Fibroblast of skin of abdomen (primary cell): ENCODE measurements around the gene ZGRF1. TPM values are rescaled to one million over a fixed set of nuclear protein-coding genes. Genes with fewer than 3 reads are reported as not detected.
"Not testable (repeated sequence)": the region's sequence is repeated elsewhere in the genome, so short reads cannot be mapped to it uniquely, and the experiment has no call there.

ENCODE experiments used
- DNase-seq: peaks from one replicate; pipeline ENCODE4 v3.0.0-alpha.2; 2013
- polyA plus RNA-seq, 2 experiments: library from polyadenylated mRNA; unstranded; fragments of 120-200 nt; gene quantifications; one replicate each; pipeline ENCODE4 v1.2.1, GENCODE V29; 2013; ENCODE audit not compliant: insufficient read length in 2 of 2

The ZGRF1 gene, protein sequence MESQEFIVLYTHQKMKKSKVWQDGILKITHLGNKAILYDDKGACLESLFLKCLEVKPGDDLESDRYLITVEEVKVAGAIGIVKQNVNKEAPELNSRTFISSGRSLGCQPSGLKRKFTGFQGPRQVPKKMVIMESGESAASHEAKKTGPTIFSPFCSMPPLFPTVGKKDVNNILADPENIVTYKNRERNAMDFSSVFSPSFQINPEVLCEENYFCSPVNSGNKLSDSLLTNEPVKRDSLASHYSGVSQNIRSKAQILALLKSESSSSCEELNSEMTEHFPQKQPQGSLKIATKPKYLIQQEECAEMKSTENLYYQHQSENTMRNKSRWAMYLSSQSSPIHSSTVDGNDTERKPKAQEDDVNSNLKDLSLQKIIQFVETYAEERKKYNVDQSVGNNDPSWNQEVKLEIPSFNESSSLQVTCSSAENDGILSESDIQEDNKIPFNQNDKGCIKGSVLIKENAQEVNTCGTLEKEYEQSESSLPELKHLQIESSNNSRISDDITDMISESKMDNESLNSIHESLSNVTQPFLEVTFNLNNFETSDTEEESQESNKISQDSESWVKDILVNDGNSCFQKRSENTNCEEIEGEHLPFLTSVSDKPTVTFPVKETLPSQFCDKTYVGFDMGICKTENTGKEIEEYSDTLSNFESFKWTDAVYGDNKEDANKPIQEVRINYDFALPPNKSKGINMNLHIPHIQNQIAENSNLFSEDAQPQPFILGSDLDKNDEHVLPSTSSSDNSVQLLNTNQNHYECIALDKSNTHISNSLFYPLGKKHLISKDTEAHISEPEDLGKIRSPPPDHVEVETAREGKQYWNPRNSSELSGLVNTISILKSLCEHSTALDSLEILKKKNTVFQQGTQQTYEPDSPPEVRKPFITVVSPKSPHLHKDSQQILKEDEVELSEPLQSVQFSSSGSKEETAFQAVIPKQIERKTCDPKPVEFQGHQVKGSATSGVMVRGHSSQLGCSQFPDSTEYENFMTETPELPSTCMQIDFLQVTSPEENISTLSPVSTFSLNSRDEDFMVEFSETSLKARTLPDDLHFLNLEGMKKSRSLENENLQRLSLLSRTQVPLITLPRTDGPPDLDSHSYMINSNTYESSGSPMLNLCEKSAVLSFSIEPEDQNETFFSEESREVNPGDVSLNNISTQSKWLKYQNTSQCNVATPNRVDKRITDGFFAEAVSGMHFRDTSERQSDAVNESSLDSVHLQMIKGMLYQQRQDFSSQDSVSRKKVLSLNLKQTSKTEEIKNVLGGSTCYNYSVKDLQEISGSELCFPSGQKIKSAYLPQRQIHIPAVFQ (N-terminal part only)
- polyA plus RNA-seq (2013, experiment 1 of 2; ENCODE audit: insufficient read length) = 3.7 TPM
- polyA plus RNA-seq (2013, experiment 2 of 2; ENCODE audit: insufficient read length) = 4.2 TPM

DNA sequence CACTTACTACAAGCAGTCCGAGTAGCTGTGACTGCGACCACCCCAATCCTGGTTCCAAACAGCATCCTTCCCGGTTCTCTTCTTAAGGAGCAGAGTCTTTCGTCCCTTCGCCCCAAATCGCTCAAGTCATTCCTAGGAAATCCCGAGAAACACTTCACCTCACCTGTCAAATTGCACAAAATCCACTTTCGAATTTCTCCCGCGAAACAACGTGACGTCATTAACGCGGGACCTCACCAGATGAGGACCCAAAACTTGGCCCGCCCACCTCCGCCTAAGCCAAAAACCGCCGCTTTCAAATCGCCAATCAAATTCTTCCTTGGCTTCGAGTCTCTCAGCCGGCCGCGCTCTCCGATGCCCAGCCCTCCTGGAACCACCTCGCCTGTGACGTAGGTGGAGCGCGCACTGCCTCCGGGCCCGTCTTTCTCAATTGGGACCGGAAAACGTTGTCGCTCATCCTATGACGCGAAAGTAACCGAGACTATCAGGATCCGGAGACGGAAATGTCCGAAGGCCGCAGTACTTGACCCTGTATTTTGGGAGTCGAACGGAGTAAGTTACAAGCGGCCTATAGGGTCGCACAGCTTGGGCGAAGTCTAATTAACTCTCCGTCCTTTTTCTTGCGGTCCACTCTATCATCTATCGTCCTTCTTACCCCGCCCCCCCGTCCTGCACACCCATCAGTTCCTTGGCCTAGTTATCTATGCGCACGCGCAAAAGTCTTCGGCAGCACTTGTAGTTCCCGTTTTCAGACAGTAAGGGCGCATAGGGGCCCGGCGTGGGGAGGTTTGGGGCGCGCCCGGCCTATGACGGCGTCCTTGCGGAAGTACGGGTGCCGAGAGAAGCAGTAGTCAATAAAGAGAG, at the start of gene ZGRF1, which contains the start of gene LARP7:
Gene ZGRF1 (minus strand): TSS at position 222 of the 864 bp plus-strand sequence. CDS start 3,733 bp downstream, outside the sequence.
Gene LARP7 (plus strand): TSS at position 456 of the 864 bp plus-strand sequence. CDS start 7,527 bp downstream, outside the sequence.
- peak; percentile 100 for DNase-seq

DNA sequence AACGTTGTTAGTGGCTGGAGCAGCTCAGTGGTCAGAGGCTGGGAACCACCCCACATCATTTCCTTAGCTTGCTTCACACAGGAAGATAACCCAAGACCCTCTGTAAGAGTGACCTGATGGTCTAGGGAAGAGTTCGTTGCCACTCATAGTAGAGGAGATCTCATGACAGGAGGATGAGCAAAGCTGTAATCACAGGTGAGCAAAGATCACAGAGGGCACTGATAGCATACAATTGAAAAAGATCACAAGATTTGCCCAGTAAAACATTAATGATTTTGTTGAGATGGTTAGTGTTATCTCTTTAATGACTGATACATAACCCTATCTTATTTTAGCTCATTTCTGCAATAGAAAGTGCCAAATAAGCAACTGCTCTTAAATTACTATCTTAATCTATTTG, 44.3 kb upstream of the ZGRF1 start:
- no peak for DNase-seq

DNA sequence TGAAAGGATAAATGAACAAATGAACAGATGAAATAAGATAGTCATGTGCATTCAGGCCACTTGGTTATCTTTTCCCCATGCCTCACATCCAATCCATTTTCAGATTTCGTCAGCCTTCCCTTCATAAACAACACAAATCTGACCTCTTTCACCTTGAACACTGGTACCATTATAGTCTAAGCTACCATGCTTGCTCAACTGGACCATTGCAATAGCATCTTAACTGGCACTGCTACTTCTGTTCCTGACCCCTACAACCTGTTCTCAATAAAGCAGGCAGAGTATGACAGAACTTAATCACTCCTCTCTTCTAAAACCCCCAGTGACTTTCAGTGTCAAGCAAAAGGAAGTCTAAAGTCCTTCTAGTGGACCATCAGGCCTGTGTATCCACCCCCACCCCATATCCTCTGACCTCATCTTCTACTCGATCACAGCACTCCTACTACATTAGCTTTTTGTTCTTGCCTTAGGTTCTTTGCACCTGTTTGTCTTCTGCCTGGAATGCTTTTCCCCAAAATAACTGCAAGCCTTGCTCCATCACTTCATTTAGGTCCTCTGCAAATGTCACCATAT, 40.9 kb upstream of the ZGRF1 start:
- DNase-seq = no peak

DNA sequence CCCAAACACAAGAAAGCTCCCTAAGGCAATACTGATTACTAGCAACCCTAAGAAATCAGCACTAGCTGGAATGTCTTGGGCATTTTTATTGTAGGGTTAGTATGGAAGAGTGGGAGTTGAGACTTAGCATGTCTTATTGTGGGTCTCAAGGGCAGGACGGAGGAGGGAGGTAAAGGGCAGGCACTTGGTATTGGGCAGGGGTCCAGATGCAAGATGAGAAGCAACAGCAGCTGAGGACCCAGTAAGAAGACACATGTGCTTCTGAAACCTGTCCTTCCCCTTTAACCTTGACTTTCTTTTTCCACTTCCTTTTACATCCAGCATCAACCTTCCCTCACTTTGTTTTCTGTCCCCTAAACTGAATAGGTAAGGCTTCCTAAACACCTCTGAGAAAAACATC, 37.7 kb upstream of the ZGRF1 start:
- DNase-seq = no peak

DNA sequence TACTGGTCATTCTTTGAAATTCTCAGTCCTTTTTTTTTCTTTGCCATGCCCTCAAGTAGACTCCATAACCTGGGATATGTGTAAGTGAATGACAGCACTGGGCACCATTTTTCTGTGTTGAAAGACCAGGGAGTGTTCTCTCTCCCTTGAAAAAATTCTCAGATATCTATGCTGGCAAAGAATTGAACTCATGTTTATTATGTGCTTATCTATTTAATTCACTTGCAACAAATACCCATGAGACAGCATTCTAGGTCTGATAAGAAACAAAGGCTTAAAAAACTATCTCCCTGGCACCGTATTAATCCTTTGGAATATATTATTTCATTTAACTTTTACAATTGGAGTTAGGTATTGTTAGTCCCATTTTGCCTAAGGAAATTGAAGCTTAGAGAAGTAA, 37.0 kb upstream of the ZGRF1 start:
- no peak for DNase-seq

DNA sequence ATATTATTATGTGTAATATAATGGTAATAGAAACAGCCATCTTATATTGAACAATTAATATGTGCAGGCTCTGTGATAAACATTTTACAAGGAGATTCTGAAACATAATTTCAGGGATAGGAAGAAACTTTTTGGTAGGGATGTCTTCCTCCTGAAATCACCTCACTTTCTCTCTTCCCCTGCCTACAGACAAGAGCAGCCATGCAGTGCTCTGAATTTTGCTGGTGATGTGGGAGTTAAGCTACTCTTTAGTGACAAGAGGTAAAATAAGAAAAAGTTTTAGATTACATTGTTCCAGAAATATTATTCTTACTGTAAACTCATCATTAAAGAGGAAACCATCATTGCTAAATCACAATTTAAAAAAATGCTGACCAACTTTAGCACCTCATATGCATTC, 36.4 kb upstream of the ZGRF1 start:
- no peak for DNase-seq

DNA sequence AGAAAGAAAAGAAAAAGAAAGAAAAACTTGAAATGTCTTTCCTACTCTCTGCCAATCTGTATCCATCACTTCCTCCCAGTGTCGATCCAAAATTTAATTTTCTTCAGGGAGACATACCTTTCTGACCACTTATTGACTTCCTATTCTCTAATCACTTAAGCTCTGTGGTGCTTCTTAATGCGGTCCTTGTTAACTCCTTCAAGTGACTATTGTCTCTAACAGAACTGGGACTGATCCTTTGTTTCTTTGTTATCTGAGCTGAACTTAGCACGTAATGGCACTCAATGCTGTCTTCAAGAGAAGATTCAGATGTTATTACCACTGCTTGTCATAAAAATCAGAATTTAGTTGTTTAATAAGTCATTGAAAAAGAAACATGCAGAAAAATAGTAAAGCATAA, 31.4 kb upstream of the ZGRF1 start:
- DNase-seq = no peak

DNA sequence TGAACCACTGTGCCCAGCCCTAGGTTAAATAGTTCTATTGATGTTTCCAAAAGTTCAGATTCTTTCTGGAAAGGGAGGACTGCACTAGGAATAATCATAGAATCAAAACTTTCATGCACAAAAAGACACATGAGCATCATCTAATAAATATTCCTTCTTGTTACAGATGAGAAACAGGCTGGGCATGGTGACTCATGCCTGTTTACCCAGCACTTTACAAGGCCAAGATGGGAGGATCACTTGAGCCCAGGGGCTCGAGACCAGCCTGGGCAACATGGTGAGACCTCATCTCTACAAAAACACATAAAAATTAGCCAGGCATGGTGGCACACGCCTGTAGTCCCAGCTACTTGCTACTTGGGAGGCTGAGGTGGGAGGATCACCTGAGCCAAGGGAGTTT, 27.9 kb upstream of the ZGRF1 start:
- DNase-seq = no peak

DNA sequence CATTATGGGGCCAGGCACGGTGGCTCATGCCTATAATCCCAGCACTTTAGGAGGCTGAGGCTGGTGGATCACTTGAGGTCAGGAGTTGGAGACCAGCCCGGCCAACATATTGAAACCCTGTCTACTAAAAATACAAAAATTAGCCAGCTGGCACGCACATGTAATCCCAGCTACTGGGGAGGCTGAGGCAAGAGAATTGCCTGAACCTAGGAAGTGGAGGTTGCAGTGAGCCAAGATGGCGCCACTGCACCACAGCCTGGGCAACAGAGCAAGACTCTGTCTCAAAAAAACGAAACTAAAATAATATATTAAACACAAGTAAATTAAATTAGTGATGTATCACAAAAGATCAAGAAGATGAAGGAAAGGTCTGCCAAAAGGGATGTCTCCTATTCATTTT, 19.4 kb upstream of the ZGRF1 start:
- DNase-seq = not testable (repeated sequence)

DNA sequence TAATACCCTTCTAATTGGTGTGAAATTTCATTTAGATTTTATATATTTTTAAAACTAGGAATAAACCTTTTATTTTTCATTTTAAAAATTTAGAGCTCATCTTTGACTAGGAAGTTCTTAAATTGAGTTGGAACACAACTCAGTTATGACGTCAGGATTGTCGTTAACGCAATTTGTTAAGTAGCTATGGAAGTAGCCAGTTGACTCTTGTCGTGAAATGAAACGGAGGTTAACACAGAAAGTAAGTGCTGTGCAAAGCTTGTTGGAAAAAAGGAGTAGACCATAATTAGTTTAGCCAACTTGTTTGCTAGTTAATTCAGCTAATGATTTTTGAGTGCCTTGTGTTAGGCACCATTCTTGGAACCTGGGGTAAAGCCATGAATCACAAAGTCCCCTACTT, 18.6 kb upstream of the ZGRF1 start:
- no peak for DNase-seq

DNA sequence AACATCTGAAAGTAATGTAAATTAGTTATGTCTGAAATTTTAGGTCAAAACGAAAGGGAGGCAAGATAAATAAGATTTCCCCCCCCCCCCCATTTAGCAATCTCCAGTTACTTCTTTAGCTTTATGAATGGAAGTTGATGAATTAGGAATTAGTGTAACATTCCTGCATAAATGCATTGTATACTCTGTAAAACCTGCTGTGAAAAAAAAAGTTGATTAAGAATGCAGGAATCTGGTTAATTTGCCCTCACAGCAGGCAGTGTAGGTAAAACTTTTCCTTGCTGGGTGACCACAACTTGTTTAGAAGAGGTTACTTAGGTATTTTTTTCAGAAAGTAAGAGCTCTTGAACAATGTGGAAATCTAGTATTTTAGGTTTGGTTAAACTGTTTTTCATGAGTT, 15.5 kb upstream of the ZGRF1 start:
- DNase-seq = no peak

DNA sequence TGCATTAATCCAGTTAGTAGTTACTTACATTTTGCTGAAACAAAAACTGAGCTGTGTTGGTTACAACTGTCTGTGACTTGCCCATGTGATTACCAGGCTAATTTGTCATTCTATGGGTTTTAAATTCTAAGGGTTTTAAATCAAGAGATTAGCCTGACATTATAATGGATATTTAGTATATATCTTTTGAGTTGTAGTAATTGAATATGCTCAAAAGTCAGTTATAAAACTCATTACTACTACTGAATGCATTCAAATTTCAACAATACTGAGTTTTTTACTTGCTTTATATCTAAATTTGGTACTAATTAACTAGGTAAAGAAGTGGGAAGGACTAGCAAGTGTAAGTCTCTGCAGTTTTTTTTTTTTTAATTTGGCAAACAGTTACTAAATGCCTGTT, 14.9 kb upstream of the ZGRF1 start:
- DNase-seq = no peak

DNA sequence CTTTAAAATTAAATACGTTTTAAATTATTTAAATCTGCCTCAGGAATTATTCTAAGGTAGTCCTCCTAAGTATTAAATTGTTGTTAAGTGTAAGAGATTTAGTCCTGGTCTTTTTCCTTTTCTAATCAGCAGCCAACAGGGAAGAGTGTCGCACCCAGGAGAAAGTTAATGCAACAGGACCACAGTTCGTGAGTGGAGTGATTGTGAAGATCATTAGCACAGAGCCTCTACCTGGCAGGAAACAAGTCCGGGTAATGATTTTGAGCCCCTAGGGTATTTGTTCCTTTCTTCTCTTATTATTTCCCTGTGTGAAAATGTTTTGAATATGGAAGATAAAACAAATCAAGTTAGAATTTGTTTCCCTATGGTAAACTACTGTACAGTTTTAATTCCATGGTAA, 13.6 kb upstream of the ZGRF1 start:
- DNase-seq = no peak

DNA sequence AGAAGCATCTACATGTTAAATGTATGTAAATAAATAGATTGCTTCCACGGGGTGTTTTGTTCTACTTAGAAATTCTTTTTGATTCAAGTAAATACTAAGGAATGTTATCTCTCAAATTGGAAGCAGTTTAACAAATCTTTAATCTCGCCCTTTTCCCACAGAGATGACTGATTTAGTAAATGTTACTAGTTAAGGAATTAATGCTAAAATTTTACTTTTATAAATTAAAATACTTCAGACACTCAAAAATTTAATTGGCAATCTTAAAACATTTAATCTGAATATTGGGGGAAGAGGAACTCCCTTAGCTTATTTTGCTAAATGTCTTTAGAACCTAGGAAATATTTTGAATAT, 12.3 kb upstream of the ZGRF1 start:
- no peak for DNase-seq

DNA sequence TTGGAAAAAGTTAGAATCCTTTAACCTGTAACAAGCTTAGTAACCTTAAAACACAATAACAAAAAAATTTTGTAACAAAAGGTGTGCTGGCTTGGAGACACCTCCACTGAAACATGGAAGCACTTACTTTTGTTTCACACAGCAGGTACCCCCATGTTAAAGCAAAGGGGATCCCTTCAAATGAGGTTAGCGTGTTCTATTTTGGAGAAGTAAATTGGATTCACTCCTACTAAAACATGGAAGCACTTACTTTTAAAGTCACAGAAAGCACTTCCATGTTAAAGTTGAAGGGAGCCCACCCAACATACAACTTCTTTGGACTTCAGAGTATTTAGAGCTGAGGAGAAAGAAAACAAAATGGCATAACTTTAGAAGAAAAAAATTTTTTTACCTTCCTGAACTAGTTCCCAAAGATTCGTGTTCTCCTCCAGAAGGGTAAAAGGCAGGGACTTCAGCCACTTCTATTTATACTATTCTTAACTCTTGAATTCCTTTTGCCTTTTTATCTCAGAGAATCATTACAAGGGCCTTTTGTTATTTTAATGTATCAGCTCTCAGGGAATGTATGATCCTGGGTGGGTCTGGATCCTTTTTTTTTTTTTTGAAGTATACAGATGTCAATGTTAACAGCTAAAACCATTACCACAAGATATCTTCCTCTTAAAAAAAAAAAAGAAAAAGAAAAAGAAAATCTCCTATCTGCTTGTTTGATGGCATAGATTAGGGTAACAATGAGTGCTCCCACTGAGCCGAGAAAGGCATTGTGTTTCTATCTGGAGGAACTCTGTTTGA, 11.8 kb upstream of the ZGRF1 start:
- DNase-seq = no peak

DNA sequence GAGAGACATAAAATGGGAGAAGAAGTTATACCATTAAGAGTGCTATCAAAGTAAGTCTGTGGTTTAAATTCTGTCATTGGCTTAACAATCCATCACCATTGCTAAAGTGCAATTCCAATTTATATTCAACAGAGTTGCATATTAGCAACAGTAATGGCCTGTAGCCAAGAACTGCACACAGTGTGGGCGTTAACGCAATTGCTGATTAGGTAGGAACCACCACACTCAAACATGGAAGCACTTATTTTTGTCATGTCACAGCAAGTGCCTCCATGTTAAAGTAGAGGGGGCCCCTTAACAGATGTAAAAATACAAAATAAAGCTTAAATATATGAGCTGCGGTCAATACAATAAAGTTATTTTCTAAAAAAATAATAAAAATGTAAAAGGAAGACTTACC, 11.1 kb upstream of the ZGRF1 start:
- DNase-seq = no peak

DNA sequence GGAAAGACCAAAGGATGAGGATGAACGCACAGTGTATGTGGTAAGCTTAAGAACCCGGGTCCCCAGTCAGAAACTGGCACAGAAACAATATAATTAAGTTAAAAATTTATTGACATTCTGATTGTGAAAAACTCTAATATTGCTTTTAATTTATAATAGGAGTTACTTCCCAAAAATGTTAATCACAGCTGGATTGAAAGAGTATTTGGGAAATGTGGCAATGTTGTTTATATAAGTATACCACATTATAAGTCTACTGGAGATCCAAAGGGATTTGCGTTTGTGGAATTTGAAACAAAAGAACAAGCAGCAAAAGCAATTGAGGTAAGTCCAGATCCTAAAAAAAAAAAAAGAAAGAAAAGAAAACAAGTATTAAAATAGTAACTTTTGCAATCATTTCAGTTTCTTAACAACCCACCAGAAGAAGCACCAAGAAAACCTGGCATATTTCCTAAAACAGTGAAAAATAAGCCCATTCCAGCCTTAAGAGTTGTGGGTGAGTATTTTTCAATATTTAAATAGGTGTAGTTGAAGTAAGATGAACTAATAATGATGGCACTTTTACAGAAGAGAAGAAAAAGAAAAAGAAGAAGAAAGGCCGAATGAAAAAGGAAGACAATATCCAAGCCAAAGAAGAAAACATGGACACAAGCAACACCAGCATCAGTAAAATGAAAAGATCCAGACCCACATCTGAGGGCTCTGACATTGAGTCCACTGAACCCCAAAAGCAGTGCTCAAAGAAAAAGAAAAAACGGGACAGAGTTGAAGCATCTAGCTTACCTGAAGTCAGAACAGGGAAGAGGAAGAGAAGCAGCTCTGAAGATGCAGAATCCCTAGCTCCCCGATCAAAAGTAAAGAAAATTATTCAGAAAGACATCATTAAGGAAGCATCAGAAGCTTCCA, 10.2 kb upstream of the ZGRF1 start:
- no peak for DNase-seq

DNA sequence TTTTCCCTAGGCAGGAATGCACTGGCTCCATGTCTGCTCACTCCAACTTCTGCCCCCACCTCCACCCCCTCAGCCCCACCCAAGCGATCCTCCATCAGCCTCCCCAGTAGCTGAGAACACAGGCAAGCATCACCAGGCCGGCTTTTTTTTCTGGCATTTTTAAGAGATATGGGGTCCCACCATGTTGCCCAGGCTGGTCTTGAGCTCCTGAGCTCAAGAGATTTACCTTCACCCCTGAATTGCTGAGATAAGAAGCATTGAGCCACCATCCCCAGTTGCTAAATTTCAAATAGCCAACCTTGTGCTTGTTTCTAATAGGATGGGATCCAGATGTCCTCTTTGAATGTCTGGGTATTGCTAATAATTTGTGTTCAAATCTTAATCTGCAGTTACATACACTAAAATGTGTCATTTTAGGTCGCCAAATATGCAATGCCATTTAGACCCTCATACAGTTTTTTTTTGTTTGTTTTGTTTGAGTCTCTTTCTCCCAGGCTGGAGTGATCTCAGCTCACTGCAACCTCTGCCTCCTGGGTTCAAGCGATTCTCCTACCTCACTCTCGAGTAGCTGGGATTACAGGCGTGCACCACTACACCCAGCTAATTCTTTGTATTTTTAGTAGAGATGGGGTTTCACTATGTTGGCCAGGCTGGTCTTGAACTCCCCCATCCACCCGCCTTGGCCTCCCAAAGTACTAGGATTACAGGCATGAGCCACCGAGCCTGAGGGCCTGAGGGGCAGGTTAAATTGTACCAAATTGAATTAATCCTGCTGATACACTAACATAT, 9.0 kb upstream of the ZGRF1 start:
- no peak for DNase-seq
